GM21515 (cell line): ENCODE data around the gene TRDMT1.

Experiments used
- ATAC-seq: cut with Tn5 transposase; IDR thresholded peaks from one replicate; pipeline ENCODE4 v1.9.1; 2021; ENCODE audit not compliant: unreplicated experiment

TRDMT1 gene

GRCh38 chr10:17231788-17232187 lies 30.3 kb upstream of the TRDMT1 start:
- no peak for ATAC-seq

GRCh38 chr10:17229967-17230682 lies 28.7 kb upstream of the TRDMT1 start:
- peak; percentile 61 for ATAC-seq

- ATAC-seq: no peak
Observed at GRCh38 chr10:17229717-17229966, 28.2 kb upstream of the TRDMT1 start.

DNA sequence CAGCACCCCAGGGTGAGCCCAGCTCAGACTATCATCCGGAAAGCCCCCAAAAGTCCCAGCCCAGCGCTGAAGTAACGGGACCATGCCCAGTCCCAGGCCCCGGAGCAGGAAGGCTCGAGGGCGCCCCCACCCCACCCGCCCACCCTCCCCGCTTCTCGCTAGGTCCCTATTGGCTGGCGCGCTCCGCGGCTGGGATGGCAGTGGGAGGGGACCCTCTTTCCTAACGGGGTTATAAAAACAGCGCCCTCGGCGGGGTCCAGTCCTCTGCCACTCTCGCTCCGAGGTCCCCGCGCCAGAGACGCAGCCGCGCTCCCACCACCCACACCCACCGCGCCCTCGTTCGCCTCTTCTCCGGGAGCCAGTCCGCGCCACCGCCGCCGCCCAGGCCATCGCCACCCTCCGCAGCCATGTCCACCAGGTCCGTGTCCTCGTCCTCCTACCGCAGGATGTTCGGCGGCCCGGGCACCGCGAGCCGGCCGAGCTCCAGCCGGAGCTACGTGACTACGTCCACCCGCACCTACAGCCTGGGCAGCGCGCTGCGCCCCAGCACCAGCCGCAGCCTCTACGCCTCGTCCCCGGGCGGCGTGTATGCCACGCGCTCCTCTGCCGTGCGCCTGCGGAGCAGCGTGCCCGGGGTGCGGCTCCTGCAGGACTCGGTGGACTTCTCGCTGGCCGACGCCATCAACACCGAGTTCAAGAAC lies 27.7 kb upstream of the TRDMT1 start:
- ATAC-seq: peak; percentile 13

DNA sequence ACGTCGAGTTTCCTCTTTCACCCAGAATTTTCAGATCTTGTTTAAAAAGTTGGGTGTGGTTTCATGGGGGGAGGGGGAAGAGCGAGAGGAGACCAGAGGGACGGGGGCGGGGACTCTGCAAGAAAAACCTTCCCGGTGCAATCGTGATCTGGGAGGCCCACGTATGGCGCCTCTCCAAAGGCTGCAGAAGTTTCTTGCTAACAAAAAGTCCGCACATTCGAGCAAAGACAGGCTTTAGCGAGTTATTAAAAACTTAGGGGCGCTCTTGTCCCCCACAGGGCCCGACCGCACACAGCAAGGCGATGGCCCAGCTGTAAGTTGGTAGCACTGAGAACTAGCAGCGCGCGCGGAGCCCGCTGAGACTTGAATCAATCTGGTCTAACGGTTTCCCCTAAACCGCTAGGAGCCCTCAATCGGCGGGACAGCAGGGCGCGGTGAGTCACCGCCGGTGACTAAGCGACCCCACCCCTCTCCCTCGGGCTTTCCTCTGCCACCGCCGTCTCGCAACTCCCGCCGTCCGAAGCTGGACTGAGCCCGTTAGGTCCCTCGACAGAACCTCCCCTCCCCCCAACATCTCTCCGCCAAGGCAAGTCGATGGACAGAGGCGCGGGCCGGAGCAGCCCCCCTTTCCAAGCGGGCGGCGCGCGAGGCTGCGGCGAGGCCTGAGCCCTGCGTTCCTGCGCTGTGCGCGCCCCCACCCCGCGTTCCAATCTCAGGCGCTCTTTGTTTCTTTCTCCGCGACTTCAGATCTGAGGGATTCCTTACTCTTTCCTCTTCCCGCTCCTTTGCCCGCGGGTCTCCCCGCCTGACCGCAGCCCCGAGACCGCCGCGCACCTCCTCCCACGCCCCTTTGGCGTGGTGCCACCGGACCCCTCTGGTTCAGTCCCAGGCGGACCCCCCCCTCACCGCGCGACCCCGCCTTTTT lies 26.9 kb upstream of the TRDMT1 start, which contains the start of gene VIM:
VIM (plus strand) TSS at position 151 of the 925 bp plus-strand sequence. CDS start 1,182 bp downstream, outside the sequence.
- ATAC-seq: peak; percentile 31

DNA sequence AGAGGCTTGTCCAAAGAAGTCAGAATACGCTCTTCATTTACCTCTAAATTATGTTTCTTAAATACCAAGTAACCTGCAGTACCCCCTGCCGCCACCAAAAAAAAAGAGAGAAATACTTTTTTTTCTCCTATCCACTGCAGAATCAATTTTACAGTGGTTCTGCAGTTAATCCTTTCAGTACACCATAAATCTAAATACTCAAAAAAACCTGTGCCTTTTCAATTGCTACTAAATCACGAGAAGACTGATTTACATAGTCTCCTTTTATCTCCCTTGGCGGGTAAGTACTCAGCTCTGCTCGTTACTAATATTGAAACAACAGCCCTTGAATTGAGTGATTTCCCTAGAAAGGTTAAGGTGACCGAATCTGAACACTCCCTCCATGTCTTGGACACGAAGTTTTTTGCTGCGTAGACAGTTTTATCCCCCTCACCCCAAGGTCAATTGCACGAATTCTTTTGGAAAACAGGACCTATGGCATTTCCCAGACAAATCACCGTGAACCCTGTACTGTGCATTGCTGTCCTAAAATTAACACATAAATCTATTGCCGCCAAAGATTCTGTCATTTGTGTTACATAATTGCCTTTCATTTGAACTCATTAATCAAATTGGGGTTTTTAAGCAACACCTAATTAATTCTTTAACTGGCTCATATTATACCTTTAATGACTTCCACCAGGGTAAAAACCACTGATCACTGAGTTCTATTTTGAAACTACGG lies 26.1 kb upstream of the TRDMT1 start:
- peak; percentile 24 for ATAC-seq

GRCh38 chr10:17226891-17227303 lies 25.4 kb upstream of the TRDMT1 start:
- ATAC-seq: no peak

DNA sequence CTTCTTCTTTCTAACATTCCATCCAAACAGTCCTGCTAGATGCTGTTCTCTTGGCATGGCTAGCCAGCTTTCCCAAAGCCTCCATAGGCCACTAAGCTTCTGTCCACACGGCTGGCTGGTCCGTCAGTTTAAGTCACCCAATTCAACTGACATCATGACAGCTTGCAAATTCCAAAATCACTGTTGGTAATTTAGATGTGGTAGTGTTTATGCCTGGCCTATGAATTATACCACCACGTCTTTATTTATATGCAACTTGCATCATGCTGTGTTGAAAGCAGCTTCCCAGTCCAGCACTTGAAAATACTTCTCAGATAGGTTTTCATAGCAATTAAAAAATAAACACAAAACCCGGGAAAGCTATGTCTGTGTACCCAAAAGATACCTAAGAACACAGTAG lies 24.3 kb upstream of the TRDMT1 start:
- ATAC-seq: no peak

- ATAC-seq: no peak
Observed at GRCh38 chr10:17222329-17222728, 20.9 kb upstream of the TRDMT1 start.

- ATAC-seq: no peak
Observed at GRCh38 chr10:17220652-17221100, 19.2 kb upstream of the TRDMT1 start.

DNA sequence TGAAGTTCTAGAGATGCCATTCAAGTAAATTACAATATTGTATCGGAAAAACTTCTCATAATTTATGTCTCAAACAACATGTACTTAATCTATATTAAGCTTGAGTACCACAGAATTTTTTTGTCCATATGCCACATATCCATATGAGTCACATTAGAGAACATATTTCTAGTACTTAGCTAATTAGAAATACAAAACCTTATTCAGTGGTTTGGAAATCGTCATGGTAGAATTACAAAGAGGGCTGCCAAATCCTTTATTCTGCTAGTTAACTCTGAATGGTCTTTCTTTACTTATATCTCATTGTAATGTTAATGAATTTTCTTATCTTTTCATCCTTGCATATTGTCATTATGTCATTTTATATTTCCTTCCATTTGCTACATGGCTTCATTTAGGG lies 17.6 kb upstream of the TRDMT1 start:
- ATAC-seq: no peak

- no peak for ATAC-seq
Observed at GRCh38 chr10:17217631-17218232, 16.3 kb upstream of the TRDMT1 start.

GRCh38 chr10:17216901-17217395 lies 15.5 kb upstream of the TRDMT1 start:
- no peak for ATAC-seq

- ATAC-seq: peak; percentile 99
Observed at GRCh38 chr10:17216217-17216900, 14.9 kb upstream of the TRDMT1 start.

GRCh38 chr10:17215782-17216122 lies 14.3 kb upstream of the TRDMT1 start:
- ATAC-seq: no peak

- no peak for ATAC-seq
Observed at GRCh38 chr10:17214971-17215781, 13.7 kb upstream of the TRDMT1 start.

DNA sequence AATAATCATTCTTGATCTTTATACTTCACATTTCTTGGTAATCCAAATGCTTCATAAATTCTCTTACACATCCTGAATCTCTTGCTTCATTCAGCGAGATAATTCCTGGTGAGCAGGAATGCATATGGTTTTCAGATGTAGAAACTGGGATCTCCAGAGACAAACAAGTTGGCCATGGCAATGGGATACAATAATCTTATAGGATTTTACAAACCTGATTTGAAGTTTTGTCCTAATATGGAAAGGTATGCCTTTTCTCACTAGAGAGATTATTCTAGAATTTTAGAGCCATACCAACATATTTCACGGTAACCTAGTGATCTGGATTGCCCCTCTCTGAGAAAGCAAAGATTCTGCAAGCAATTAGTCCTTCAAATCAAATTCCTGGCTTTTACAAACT lies 13.1 kb upstream of the TRDMT1 start:
- no peak for ATAC-seq

DNA sequence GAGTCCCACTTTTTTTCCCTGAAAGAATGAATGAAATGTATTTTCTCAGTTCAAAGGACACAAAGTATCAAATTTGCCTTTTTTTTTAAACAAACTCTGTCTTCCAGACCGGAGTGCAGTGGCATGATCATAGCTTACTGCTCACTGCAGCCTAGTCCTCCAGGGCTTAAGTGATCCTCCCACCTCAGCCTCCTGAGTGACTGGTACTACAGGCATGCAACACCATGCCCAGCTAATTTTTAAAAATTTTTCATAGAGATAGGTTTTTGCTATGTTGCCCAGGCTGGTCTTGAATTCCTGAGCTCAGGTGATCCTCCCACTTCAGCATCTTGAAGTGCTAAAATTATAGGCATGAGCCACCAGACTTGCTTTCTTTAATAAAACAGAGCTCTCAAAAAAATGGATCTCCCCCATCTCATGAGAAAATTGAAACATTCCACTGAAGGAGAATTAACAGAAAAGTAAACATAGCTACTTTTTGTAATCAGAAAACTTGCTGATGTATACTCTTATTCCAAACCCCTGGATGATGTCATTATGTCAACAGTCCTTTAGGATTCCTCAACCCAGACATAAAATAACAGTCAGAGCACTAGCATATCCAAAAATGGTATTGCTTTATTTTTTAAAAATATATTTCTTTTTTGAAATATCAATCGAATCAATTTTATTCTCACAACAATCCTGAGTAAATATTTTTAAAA lies 12.3 kb upstream of the TRDMT1 start:
- ATAC-seq: no peak
